ENCODE results near the gene H2AZ1. TPM values are rescaled to one million over a fixed set of nuclear protein-coding genes. Genes with fewer than 3 reads are reported as not detected.

Gene H2AZ1
- total RNA-seq, 1 donor from 2014 or later: 318 TPM

- Mint-ChIP-seq H3K27ac (ENCODE audit: unreplicated experiment) (no peak overlapping the region), H3K27me3 (ENCODE audit: unreplicated experiment) (peaks cover 4% of the 10 kb centered on the region), H3K36me3 (ENCODE audit: low read depth, unreplicated experiment) (peaks cover 4% of the 10 kb centered on the region), H3K4me3 (ENCODE audit: unreplicated experiment) (no peak overlapping the region), H3K4me1 (ENCODE audit: unreplicated experiment) (peaks cover 13% of the 10 kb centered on the region), H3K9me3 (ENCODE audit: unreplicated experiment) (no peaks in the 10 kb centered on the region)
- no peak for TF ChIP-seq CTCF (IDR thresholded peaks at IDR 0.05; ENCODE audit: unreplicated experiment)
- no peak for DNase-seq (ENCODE audit: low spot score)
Measured at GRCh38 chr4:99950913-99951254, 809 bp upstream of the H2AZ1 start.

- TF ChIP-seq CTCF (IDR thresholded peaks at IDR 0.05; ENCODE audit: unreplicated experiment): no peak
- Mint-ChIP-seq H3K9me3 (ENCODE audit: unreplicated experiment) (no peaks in the 10 kb centered on the region), H3K4me1 (ENCODE audit: unreplicated experiment) (peaks cover 22% of the 10 kb centered on the region), H3K36me3 (ENCODE audit: low read depth, unreplicated experiment) (peaks cover 3% of the 10 kb centered on the region), H3K4me3 (ENCODE audit: unreplicated experiment) (no peak overlapping the region), H3K27me3 (ENCODE audit: unreplicated experiment) (peaks cover 8% of the 10 kb centered on the region), H3K27ac (ENCODE audit: unreplicated experiment) (no peak overlapping the region)
- DNase-seq (ENCODE audit: low spot score): peak; percentile 83
Measured at GRCh38 chr4:99949034-99949998, 759 bp downstream of the H2AZ1 start.

GRCh38 chr4:99947608-99948007, 2.5 kb downstream of the H2AZ1 start:
- H3K27me3 Mint-ChIP-seq (ENCODE audit: unreplicated experiment): peaks cover 8% of the 10 kb centered on the region
- no peak for DNase-seq (ENCODE audit: low spot score)
- H3K36me3 Mint-ChIP-seq (ENCODE audit: low read depth, unreplicated experiment): peaks cover 3% of the 10 kb centered on the region
- H3K4me3 Mint-ChIP-seq (ENCODE audit: unreplicated experiment): peak overlapping the region; percentile 91
- H3K27ac Mint-ChIP-seq (ENCODE audit: unreplicated experiment): peak overlapping the region; percentile 81
- peaks cover 31% of the 10 kb centered on the region for H3K4me1 Mint-ChIP-seq (ENCODE audit: unreplicated experiment)
- no peak for TF ChIP-seq CTCF (IDR thresholded peaks at IDR 0.05; ENCODE audit: unreplicated experiment)
- no peaks in the 10 kb centered on the region for H3K9me3 Mint-ChIP-seq (ENCODE audit: unreplicated experiment)

GRCh38 chr4:99947190-99947578, 2.9 kb downstream of the H2AZ1 start:
- peaks cover 3% of the 10 kb centered on the region for H3K36me3 Mint-ChIP-seq (ENCODE audit: low read depth, unreplicated experiment)
- peaks cover 8% of the 10 kb centered on the region for H3K27me3 Mint-ChIP-seq (ENCODE audit: unreplicated experiment)
- H3K4me1 Mint-ChIP-seq (ENCODE audit: unreplicated experiment): peaks cover 31% of the 10 kb centered on the region
- peak overlapping the region; percentile 81 for H3K27ac Mint-ChIP-seq (ENCODE audit: unreplicated experiment)
- no peak for TF ChIP-seq CTCF (IDR thresholded peaks at IDR 0.05; ENCODE audit: unreplicated experiment)
- no peaks in the 10 kb centered on the region for H3K9me3 Mint-ChIP-seq (ENCODE audit: unreplicated experiment)
- DNase-seq (ENCODE audit: low spot score): no peak
- peak overlapping the region; percentile 91 for H3K4me3 Mint-ChIP-seq (ENCODE audit: unreplicated experiment)

Data from endothelial cell (in vitro differentiated cells).